Ovary (tissue), 9 donors: ENCODE results near the gene SPG21. TPM values are rescaled to one million over a fixed set of nuclear protein-coding genes. Genes with fewer than 3 reads are reported as not detected.

Source experiments
- DNase-seq, 5 donors: peaks; one replicate each; pipeline ENCODE4 v3.0.0-alpha.2; 2019 to 2020
- H3K27ac ChIP-seq, 2 donors: fragments of 200-600 bp; one replicate each; pipeline versions ENCODE4 v1.5.1 to v1.8.0; 2019 to 2022
- H3K27me3 ChIP-seq: fragments of 200-600 bp; one replicate; pipeline ENCODE4 v1.8.0; 2022
- H3K36me3 ChIP-seq: fragments of 200-600 bp; sonication (generic); one replicate; pipeline ENCODE4 v1.5.1; 2019
- H3K4me1 ChIP-seq: one replicate; pipeline ENCODE4 v1.8.1; 2013; ENCODE audit warnings: mild to moderate bottlenecking, moderate library complexity; ENCODE audit not compliant: insufficient read depth
- H3K4me3 ChIP-seq: fragments of 200-600 bp; sonication (generic); one replicate; pipeline ENCODE4 v1.5.1; 2017
- H3K9me3 ChIP-seq, 2 donors: fragments of 200-600 bp in 1 of 2; sonication (generic) in 1 of 2; one replicate each; pipeline versions ENCODE4 v1.5.1 to v1.8.1; 2013 to 2019; ENCODE audit warnings: mild to moderate bottlenecking in 1 of 2, moderate library complexity in 1 of 2
- EP300 ChIP-seq: sonication (generic); formaldehyde crosslinking; IDR thresholded peaks from one replicate; pipeline ENCODE4 v1.6.1; 2017; ENCODE audit warnings: antibody characterized with exemption
- POLR2A ChIP-seq: fragments of 450-650 bp; IDR thresholded peaks from one replicate; pipeline ENCODE4 v1.6.1; 2017; ENCODE audit warnings: antibody characterized with exemption, mild to moderate bottlenecking, moderate library complexity
- WGBS, 3 donors: extraction: QIAGEN DNeasy Blood & Tissue Kit in 1 of 3; methylation state at CpG; one replicate each; pipeline versions ENCODE4 v1.1.5 to v1.1.7; 2013 to 2017; 5-methylcytosine and 5-hydroxymethylcytosine counted together
- intact Hi-C, 4 donors: fragments of 100-400 bp; cut with DNase I; formaldehyde crosslinking; loops; one replicate each; pipeline versions ENCODE4 v1.11.0 to v1.15.1; 2022 to 2023
- polyA plus RNA-seq, 2 donors: library from polyadenylated mRNA; stranded (reverse); fragments of 200-250 nt in 1 of 2; fragments of 350-450 nt in 1 of 2; fragmentation: Illumina TruSeq in 1 of 2; extraction: RNeasy Lipid Tissue Mini Kit (QIAGEN cat#74804) in 1 of 2; gene quantifications; one replicate each; pipeline ENCODE4 v1.2.3, GENCODE V29; 2013 to 2014
- total RNA-seq, 7 donors: library from RNA; depleted of rRNA in 2 of 7; stranded (reverse); fragments of >200 nt in 2 of 7; fragmentation: NEBNext Ultra II Directional in 3 of 7; extraction: Animal tissue kit (Norgen Biotek cat#: 25700) in 3 of 7; gene quantifications; one replicate each; pipeline versions ENCODE4 v1.1.0 to v1.2.4, GENCODE V29; 2016 to 2023
- TF ChIP-seq, protein P1 (sequence below), 3 donors: fragments of 450-650 bp in 2 of 3; fragments of 200-600 bp in 1 of 3; IDR thresholded peaks; one replicate each; pipeline versions ENCODE4 v1.5.1 to v1.8.0; 2016 to 2022; ENCODE audit warnings: antibody characterized with exemption in 3 of 3, mild to moderate bottlenecking in 1 of 3
- donor health status: DM: no; HTN: no; CAD: no; lungs with moderate emphysema.
- donor health status: DM: no; HTN: no; CAD: no.
- donor health status: Bipolar disorder and iron deficiency.
- donor health status: DM: yes; HTN: yes; CAD: no.
- donor health status: DM: no; HTN: no; CAD: no.
- donor health status: DM: yes; HTN: yes; CAD: no.

The SPG21 gene
- total and polyA plus RNA-seq, 9 donors = 59.7 to 123 (median 84.0) TPM

- 1% methylated on average over 42 to 73 of the region's 73 CpGs for WGBS, 3 donors
Measured at GRCh38 chr15:65028921-65029735, 39.4 kb upstream of the SPG21 start, which contains the start of gene MTFMT. MTFMT (minus strand) TSS chr15:65029639; CDS start chr15:65029613, 26 bp downstream.

DNA sequence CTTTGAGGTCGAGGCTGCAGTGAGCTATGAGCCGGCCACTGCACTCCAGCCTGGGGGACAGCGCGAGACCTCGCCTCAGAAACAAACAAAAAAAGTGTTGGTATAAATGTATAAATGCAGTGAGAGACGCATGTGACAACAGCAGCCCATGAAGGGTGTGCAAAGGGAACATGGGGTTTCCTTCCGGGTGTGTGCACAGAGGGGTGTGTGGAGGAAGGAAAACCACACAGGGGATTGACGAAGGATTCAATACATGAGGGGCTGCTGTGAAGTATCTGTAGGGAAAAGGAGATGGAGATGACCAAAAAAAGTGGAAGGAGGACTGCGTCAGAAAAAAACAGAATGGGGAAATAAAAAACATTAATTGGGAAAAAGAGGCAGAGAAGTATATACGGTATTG lies 38.6 kb upstream of the SPG21 start:
- Histone ChIP-seq H3K4me3 (peak overlapping the region; percentile 83), H3K27ac (no peak overlapping the region)

More at GRCh38 chr15:65028921-65029735, 39.4 kb upstream of the SPG21 start, which contains the start of gene MTFMT:
- intact Hi-C loops = no loop called here
- H3K9me3 ChIP-seq = no peaks in the 10 kb centered on the region
- H3K27me3 ChIP-seq = no peaks in the 10 kb centered on the region
- TF ChIP-seq POLR2A (peak; percentile 91), EP300 (no peak)
- TF ChIP-seq, protein P1, sequence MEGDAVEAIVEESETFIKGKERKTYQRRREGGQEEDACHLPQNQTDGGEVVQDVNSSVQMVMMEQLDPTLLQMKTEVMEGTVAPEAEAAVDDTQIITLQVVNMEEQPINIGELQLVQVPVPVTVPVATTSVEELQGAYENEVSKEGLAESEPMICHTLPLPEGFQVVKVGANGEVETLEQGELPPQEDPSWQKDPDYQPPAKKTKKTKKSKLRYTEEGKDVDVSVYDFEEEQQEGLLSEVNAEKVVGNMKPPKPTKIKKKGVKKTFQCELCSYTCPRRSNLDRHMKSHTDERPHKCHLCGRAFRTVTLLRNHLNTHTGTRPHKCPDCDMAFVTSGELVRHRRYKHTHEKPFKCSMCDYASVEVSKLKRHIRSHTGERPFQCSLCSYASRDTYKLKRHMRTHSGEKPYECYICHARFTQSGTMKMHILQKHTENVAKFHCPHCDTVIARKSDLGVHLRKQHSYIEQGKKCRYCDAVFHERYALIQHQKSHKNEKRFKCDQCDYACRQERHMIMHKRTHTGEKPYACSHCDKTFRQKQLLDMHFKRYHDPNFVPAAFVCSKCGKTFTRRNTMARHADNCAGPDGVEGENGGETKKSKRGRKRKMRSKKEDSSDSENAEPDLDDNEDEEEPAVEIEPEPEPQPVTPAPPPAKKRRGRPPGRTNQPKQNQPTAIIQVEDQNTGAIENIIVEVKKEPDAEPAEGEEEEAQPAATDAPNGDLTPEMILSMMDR (IDR thresholded peaks at IDR 0.05) = peak in 1 of 3 donors; percentile 14
- peak within 1 kb of the TSS; percentile 83 for H3K4me3 ChIP-seq
- H3K27ac ChIP-seq = peak within 1 kb of the TSS; percentile 33 to 52
- peaks cover 5% of the 10 kb centered on the region for H3K4me1 ChIP-seq
- peak; percentile 93 to 97 (median 96) for DNase-seq
- no peaks in the 10 kb centered on the region for H3K36me3 ChIP-seq

DNA sequence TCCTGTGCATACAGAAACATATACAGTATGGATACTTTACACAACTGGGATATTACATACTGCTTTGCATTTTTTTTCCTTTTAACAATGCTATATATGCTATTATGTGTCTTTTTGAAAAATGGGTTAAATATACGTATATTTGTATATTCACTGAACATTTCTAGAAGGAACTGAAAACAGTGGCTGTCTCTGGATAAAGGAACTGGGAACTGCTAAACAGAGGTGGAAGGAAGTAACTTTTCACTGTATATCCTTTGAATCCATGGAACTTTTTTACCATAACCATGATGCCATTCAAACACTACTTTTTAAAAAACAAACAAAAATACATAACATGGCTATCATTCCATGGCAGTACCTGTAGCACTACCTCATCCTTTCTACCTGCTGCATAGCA lies 37.9 kb upstream of the SPG21 start:
- DNase-seq = no peak
- Histone ChIP-seq H3K36me3 (no peaks in the 10 kb centered on the region), H3K4me1 (peaks cover 5% of the 10 kb centered on the region), H3K9me3 (no peaks in the 10 kb centered on the region), H3K27ac (no peak overlapping the region), H3K27me3 (no peaks in the 10 kb centered on the region), H3K4me3 (no peak overlapping the region)
- 76 to 92% (median 84%) methylated on average over 1 of the region's 1 CpG for WGBS, 3 donors
- TF ChIP-seq, protein P1 (IDR thresholded peaks at IDR 0.05) = no peak
- intact Hi-C loops = no loop called here

More for the DNA sequence above, 38.6 kb upstream of the SPG21 start:
- WGBS, 3 donors = 45 to 57% (median 45%) methylated on average over 10 of the region's 10 CpGs
- no peak for DNase-seq
- intact Hi-C loops = no loop called here
- H3K36me3 ChIP-seq = no peaks in the 10 kb centered on the region
- H3K9me3 ChIP-seq = no peaks in the 10 kb centered on the region
- H3K27me3 ChIP-seq = no peaks in the 10 kb centered on the region
- TF ChIP-seq, protein P1 (IDR thresholded peaks at IDR 0.05) = no peak
- TF ChIP-seq POLR2A (no peak), EP300 (no peak)
- peaks cover 5% of the 10 kb centered on the region for H3K4me1 ChIP-seq

DNA sequence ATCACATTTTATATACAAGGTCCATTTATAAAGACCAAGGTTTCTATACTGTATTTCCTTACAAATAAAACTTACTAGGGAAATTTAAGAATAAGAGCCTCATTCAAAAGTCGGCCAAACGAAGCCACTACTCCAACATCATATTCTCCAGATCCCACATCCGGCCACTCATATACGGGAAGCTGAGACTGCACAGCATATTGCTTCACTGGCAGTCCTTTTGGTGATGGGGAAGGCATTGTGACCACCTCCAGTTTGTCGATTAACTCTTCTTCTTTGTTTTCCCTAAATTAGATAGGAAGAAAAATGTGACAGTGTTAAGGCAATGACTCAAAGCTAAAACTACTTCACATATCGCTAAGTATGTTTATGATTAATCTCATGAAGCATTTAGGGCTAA lies 37.0 kb upstream of the SPG21 start:
- peaks cover 5% of the 10 kb centered on the region for H3K4me1 ChIP-seq
- H3K36me3 ChIP-seq = no peaks in the 10 kb centered on the region
- no peak overlapping the region for H3K4me3 ChIP-seq
- H3K27me3 ChIP-seq = no peaks in the 10 kb centered on the region
- no peak for DNase-seq
- H3K9me3 ChIP-seq = no peaks in the 10 kb centered on the region
- WGBS, 3 donors = 87 to 91% (median 89%) methylated on average over 6 of the region's 6 CpGs
- no peak overlapping the region for H3K27ac ChIP-seq
- intact Hi-C loops = no loop called here
- TF ChIP-seq POLR2A = no peak
- TF ChIP-seq EP300 = no peak
- TF ChIP-seq, protein P1 (IDR thresholded peaks at IDR 0.05) = no peak
